Measurements from ENCODE around the gene EGFR.

DNA sequence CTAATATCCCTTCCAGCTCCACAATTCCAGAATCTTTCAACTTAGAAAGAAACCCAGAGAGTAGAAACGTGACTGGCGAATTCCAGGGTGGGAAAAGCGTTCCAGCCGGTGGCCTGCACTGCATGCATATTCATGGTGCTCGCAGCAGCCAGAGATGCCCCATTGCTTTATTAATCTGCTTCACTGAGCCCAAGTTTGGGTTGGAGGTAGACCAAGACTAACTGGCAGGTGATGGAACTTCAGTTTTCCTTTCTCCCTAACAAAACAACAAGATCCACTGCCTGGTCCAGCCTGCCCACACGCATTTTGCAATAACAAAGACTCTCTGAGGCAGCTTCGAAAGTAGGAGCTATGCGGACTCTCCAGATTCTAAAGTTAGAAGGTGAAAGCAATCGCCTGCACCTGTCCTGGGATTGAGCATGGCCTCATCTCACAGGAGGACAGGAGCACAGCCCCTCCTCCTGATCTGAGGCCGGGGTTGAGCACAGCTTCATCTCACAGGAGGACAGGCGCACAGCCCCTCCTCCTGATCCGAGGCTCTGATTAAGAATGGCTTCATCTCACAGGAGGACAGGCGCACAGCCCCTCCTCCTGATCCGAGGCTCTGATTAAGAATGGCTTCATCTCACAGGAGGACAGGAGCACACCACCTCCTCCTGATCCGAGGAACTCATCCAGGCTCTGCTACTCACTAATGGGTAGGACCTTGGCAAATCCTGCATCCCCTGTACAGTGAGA is 218.5 kb downstream of the EGFR start:
- no peak for TF ChIP-seq POLR2A (IDR thresholded peaks at IDR 0.05)
- TF ChIP-seq, protein P1, sequence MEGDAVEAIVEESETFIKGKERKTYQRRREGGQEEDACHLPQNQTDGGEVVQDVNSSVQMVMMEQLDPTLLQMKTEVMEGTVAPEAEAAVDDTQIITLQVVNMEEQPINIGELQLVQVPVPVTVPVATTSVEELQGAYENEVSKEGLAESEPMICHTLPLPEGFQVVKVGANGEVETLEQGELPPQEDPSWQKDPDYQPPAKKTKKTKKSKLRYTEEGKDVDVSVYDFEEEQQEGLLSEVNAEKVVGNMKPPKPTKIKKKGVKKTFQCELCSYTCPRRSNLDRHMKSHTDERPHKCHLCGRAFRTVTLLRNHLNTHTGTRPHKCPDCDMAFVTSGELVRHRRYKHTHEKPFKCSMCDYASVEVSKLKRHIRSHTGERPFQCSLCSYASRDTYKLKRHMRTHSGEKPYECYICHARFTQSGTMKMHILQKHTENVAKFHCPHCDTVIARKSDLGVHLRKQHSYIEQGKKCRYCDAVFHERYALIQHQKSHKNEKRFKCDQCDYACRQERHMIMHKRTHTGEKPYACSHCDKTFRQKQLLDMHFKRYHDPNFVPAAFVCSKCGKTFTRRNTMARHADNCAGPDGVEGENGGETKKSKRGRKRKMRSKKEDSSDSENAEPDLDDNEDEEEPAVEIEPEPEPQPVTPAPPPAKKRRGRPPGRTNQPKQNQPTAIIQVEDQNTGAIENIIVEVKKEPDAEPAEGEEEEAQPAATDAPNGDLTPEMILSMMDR (IDR thresholded peaks at IDR 0.05) = no peak

Data from lower leg skin (tissue), 3 donors.